NCI-H2171 treated with DMSO at 0.1 percent for 48 hours (cell line): ENCODE measurements around the gene TBC1D16.
"Not testable (repeated sequence)": the region's sequence is repeated elsewhere in the genome, so short reads cannot be mapped to it uniquely, and the experiment has no call there.

Experiments used
- DNase-seq: peaks from one replicate; lab custom pipeline; 2025; lab: John Stamatoyannopoulos, UW

TBC1D16 gene

DNA sequence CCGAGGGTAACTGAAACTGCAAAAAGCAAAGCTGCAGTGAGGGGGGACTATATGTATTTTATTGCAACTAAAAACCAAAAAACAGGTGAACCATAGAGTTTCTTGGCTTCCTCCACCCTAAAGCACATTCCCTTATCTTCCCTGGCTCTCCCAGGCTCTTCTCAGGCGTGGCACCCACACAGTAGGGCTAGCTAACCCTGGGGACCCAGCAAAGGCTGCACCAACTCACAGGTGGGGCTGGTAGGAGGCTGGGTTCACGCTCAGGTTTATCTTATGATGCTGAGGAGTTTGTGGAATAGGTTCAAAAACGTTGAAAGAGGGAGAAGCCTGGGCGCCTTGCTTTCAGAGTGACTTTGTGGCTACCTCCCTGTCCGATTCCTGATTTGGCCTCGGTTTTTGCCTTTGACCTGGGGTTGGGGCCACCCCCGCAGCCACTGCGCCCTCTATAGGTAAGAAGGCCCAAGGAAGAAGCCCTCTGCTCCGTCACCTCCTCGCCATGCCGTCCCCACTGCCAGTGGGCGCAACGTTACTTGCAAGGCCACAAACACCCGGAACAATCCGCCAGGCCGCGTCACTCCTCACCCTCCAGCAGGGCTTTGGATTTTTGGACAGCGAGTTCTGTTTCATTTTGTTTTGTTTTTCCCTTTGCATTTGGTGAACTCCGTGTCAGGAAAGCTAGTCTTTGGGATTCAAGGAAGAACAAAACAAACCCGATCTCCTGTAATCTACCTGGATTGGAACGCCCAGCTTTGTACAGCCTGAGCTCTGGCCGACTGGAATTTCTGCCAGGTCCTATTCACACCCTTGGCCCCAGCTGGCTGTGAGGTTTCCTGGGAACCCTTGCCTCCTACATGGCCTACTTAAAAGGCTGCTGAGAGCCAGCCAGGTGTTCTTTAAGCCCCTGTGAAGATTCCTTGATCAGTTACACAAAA lies 60.8 kb downstream of the TBC1D16 start:
- no peak for DNase-seq

DNA sequence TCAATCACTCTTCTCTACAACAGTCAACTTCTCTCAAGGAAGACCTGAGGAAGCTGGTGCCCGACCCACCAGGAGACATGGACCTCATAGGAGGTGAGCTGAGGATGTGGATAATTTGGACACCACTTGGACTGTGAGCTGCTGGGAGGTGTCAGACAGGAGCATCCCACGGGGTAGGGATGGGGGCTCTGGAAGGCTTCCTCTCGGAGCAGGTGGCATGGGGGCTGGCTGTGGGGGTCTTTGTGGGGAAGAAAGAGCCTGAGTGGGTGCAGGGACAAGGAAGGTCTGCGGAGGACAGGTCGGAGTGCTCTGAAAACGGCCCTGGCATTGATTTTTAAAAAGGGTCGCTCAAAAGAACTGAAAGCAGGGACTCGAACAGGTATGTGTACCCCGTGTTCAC lies 64.0 kb downstream of the TBC1D16 start:
- no peak for DNase-seq

DNA sequence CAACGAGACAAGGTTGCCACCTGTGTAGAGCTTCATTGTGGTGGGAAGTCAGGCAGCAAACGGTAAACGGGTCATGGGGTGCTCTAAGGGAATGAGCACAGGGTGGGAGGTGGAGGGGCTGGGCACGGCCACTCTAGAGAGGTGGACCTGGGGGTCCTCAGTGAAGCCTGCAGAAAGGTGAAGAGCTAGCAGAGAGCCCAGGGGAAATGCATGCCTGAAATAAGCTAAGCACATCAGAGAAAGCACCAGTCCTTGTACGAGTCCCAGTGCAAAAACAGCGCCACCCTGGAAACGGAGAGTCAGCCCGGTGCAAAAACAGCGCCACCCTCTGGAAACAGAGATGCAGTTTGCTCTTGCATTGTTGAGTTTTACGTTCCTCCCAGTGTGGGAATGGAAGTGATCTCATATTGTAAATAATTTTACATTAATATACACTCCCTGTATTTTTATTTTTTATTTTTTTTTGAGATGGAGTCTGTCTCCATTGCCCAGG lies 65.0 kb downstream of the TBC1D16 start:
- DNase-seq = no peak

DNA sequence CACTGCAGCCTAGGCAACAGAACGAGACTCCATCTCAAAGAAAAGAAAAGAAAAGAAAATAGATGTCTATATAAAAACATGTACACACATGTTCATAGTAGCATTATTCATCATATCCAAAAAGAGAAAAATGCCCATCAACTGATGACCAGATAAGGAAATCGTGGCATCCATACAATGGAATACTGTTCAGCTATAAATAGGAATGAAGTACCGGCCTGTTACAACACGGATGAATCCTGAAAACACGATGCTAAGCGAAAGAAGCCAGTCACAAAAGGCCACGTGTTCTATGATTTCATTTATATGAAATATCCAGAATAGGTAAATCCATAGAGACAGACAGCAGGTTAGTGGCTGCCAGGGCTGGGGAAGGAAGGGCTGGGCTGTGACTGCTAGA lies 65.8 kb downstream of the TBC1D16 start:
- DNase-seq = no peak

DNA sequence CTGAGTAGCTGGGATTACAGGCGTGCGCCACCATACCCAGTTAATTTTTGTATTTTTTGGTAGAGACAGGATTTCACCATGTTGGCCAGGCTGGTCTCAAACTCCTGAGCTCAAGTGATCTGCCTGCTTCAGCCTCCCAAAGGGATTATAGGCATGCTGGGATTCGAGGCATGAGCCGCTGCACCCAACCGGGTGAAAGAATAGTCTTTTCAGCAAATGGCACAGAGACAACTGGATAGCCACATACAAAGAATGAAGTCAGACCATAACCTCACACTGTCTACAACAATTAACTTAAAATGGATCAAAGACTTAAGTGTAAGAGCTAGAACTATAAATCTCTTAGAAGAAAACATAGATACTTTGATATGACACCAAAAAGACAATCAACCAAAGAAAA lies 67.6 kb downstream of the TBC1D16 start:
- DNase-seq = no peak

DNA sequence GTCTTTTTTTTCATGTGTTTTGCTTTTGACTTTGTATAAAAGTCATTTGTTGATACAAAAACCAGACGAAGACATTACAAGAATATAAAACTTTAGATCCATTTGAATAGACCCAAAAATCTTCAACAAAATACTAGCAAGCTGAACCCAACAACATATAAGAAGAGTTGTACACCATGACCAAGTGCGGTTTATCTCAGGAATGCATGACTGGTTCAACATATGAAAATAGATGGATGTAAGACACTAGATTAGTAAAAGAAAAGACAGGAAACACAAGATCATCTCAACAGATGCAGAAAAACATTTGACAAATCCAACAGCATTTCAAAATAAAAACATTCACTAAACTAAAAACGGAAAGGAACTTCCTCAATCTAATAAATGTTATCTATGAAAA lies 69.0 kb downstream of the TBC1D16 start:
- no peak for DNase-seq

DNA sequence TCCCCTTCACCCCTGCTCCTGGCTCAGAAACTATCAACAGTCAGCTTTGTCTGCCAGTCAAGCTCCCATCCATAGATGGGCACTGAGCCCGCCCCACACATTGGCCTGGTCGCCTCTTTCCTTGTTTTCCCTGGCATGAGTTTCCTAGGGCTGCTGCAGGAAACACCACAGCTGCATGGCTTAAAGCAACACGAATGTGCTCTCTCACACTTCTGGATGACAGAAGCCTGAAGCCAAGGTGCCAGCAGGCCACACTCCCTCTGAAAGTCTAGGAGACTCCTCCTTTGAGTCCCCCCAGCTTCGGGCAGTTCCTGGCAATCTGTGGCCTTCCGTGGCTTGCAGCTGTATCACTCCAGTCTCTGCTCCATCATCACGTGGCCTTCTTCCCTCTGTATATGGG lies 69.9 kb downstream of the TBC1D16 start:
- no peak for DNase-seq

DNA sequence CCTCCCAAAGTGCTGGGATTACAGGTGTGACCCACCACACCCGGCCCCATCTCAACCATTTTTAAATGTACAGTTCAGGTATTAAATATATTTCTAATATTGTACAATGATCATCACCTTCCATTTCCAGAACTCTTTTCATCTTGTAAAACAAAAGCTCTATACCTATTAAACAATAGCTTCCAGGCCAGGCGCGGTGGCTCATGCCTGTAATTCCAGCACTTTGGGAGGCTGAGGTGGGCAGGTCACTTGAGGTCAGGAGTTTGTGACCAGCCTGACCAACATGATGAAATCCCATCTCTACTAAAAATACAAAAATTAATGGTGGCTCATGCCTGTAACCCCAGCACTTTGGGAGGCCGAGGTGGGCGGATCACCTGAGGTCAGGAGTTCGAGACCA lies 73.2 kb downstream of the TBC1D16 start:
- DNase-seq = not testable (repeated sequence)

DNA sequence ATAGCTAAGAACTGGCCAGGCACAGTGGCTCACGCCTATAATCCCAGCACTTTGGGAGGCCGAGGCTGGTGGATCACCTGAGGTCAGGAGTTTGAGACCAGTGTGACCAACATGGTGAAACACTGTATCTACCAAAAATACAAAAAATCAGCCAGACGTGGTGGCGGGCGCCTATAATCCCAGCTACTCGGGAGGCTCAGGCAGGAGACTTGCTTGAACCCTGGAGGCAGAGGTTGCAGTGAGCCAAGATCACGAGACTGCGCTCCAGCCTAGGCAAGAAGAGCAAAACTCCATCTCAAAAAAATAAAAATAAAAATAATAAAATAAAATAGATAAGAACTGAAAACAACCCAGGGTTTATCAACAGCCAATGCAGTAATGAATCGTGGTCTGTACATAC lies 74.1 kb downstream of the TBC1D16 start:
- not testable (repeated sequence) for DNase-seq

DNA sequence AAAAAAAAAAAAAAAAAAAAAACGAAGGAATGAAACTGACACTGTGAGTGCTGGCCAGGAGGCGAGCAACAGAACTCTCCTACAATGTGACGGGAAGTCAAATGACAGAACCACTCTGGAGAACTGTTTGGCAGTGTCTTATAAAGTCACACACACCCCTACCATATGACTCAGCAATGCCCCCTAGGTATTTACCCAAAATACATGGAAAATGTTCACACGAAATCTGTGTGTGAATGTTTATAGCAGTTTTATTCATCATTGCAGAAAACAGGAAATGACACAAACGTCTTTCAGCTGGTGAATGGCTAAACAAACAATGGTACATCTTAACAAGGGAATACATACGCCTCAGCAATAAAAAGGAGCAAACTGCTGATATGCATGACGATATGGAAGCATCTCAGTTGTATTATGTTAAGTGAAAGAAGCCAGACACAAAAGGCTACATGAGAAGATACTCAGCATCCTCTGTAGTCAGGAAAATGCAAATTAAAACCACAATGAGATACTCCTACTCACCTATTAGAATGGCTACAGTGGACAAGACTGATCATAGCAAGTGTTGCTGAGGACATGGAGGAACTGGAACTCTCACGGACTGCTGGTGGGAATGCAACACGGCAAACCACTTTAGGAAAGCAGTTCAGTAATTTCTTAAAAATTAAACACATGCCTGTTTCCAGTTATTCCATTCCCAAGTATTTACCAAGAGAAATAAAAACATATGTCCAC lies 74.7 kb downstream of the TBC1D16 start:
- DNase-seq = no peak

DNA sequence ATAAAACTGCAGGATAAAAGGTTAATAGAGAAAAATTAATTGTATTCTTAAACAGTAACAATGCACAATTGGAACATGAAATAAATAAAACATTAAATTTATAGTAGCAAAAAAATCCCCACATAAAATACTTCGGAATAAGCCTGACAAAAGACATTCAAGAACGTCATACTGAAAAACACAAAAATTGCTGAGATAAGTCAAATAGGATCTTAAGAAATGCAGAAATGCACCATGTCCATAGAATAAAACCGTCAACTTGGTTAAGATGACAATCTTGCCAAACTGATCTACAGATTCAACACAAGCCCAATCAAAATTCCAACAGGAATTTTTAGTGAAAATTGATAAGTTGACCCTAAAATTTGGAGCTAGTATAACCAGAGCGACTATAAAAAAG lies 76.6 kb downstream of the TBC1D16 start:
- DNase-seq = no peak

DNA sequence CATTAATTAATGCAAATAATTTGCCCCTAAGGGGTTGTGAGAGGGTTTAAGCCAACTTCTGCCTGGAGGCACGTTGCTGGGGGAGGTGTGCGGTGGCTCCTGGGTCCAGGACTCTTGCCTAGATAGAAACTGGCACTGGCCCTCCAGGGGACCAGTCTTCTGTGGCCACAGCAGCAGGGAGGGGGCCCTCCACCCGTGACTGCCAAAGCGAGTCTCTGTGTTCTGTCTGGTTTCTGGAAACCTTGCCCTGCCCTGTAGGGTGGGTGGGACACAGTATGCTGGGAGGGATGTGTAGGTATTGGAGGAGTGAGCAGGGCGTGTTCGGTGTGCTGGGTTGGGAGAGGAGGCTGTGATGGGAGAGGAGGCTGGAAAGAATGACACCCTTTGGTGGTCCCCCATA lies 78.8 kb downstream of the TBC1D16 start:
- DNase-seq = no peak

DNA sequence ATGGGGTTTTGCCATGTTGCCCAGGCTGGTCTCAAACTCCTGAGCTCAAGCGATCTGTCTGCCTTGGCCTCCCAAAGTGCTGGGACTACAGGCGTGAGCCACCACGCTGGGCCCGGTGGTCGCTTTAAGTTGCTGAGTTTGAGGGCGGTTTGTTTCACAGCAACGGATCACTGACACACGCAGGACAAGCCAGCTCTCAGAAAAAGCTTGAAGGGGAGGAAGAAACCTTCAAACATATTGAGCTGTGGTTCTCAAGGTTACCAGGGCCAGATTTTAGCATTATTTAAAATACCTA lies 79.3 kb downstream of the TBC1D16 start:
- DNase-seq = not testable (repeated sequence)

DNA sequence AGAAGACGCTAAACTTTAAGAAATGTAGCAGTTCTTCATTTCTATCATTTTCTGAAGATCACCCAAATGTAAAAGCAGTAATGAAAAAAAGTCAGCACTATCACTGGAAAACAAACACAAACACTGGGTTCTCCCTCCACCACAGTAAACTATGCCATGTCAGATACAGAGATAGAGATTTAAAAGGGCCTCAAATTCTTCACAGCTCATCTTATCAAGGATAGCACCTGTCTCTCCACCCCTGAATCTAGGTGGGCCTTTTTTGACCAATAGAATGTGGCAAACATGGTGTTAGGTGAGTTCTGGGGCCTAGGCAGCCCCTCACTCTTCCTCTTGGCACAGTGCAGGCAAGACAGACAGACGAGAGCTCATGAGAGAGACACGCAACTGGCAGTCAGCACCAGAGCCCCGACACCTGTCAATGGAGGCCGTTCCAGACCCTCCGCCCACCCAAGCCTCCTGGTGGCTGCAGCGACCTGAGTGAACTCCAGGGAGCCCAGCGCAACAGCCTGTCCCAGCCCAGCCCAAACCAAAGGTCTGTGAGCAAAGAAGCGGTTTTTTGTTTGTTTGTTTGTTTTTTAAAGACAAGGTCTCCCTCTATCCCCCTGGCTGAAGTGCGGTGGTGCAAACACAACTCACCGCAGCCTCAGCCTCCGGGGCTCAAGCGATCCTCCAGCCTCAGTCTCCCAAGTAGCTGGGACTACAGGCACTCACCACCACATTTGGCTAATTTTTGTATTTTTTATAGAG lies 79.8 kb downstream of the TBC1D16 start:
- DNase-seq = no peak

DNA sequence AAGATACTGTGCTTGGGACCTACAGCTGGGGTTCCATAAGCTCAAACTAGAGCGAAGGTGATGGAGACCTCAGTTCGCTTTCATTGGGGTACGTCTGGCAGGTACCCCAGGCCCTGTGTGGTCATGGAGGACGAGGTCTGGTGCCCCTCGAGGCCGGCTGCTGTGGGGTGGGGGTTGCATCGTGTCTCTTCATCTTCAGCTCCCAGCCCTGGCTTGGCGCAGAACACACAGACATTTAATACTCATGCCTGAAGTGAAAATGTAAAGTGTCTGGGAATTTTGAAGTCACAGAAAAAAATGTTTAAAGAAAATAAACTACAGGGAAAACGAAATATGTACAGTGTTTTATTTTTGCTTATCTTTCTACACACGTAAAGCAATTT lies 80.5 kb downstream of the TBC1D16 start:
- DNase-seq = no peak

DNA sequence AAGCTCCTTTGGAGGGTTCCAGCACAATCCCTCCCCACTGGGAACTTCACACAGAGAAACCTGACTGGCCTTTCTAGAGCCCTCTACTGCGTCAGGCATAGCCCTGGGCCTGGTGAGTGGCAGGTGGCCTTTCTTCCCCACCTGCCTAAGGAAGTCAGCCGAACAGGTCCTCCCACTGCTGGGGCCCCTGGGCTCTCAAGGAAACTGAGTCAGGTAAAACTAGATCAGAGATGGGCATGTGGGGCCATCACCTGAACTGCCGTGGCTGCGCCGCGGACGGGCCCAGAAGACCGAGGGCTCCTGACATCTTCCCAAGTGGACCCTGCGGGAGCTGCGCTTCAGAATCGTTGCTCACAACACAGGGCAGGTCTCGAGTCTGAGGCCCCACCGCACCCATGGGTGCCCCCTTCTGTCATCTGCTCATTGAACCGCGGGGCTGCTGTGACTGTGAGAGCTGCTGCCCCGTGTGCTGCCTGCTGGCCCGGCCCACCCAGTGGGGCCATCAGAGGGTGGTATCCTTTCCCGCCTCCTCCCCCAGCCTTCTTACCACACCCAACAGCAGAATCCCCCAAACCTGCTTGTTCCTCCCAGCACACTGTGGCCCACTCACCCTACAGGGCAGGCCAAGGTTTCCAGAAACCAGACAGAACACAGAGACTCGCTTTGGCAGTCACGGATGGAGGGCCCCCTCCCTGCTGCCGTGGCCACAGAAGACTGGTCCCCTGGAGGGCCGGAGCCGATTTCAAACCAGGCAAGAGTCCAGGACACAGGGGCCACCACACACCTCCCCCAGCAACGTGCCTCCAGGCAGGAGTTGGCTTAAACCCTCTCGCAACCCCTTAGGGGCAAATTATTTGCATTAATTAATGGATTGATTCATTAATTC lies 81.1 kb downstream of the TBC1D16 start:
- DNase-seq = no peak

DNA sequence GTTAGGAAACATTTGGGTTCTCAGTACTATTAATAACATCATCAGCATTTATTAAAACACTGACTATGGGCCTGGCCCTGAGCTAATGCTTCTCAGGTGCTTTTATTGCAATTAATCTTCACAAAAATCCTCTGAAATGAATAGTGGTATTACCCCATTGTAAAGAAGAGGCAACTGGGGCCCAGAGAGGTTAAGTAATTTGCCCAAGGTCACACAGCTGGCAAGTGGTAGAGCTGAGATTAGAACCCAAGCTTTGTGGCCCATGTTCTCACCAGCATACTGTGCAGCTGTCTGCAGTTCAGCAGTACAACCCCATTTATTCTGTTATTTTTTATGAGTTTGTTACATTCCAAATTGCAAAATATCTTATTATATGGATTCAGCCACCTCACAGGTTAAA lies 82.3 kb downstream of the TBC1D16 start:
- DNase-seq = no peak

DNA sequence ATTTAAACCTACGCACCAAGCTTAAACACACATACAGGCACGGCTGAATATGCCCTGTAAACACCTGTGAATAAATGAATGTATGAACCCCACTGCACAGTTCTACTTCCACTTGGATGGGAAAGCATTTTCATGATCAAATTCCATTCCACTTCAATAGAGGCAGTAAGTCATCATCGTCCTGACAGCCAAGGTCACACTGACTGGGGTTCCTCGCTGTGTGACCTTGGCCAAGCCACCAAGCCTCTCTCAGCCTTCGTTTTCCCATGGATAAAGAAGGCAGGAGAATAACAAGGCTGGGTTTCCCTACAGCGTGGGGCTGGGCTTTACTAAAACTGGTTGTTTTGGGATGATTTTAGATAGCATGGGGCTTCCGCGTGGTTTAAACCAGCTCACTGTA lies 82.8 kb downstream of the TBC1D16 start:
- no peak for DNase-seq

DNA sequence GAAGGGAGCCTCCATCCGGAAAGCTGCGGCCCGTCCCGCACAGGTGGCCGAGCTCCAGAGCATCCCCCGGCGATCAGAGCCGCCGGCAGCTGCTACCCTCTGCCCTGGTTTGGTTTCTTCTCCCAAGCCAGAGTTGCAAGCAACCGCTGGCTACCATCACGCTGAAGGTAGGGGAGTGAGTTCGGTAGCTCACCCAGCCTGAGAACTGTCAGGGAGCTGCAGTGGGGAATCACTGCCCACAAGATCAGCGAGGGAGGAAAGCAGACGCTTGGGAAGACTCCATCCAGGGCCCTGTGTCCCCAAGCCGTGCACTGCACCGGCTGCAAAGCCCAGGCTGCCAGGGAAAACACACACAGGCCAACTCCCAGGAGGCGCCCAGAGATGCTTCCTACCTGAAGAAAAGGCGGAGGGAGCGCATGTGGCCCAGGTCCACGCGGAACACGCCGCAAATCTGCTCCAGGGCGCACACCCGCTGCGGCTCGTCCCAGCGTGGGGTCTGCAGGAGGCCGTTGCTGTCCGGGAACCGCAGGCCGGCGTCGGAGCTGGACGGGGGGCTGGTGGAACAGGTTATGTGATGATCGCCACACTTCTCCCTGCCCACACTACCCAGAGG lies 83.3 kb downstream of the TBC1D16 start:
- DNase-seq = peak; percentile 32

DNA sequence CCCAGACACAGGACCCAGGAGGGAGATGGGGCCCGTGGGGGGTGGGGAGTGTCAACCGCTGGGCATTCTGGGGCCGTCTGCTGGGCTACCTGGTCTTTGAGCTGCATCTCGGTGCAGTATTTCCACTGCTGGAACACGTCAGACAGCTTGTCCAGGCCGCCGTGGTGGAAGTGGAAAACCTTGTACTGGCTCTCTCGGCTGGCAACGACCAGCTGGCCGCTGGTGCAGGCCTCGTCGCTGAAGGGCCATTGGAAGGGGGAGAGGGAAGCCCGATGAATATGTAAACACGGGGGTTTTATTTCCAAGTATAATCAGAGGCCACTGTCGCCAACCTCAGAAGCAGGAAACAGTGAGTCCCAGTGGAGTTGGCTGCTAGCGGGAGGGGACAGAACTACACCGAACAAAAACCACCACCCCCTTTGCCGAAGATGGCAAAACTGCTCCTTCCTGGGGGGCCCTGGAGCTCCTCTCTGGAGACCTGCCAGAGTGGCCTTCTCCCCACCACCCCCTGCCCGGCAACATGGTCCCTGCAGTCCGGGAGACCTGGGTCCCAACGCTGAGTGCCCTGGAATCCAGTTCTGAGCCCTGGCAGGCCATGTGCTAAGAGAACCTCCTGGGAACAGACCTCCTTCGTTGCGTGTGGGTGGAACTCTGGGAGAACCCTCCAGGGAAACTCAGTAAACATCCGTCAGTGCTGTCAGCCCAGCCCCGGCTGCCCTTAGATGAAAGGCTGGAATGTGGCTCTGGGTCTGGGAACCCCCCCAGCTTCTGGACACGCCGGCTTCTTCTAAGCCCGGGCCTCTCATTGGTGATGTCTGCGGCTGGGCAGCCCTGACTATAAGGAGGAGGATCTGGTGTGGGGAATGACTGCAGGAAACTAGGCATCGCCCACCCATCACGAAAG lies 84.1 kb downstream of the TBC1D16 start:
- peak; percentile 10 for DNase-seq
